Psoas muscle (tissue), 8 donors: ENCODE measurements around the gene MAP3K1. TPM values are rescaled to one million over a fixed set of nuclear protein-coding genes. Genes with fewer than 3 reads are reported as not detected.
A peak's percentile ranks its signal among the peaks of the same experiment; 100 is the strongest.

Experiments used
- ATAC-seq, 4 donors: fragments of 200-7000 bp; cut with Tn5 transposase; one replicate each; pipeline ENCODE4 v1.9.1; 2020; ENCODE audit warnings: moderate library complexity in 3 of 4, mild to moderate bottlenecking in 2 of 4
- DNase-seq, 2 donors: peaks; one replicate each; pipeline ENCODE4 v3.0.0-alpha.2; 2020
- H3K27ac ChIP-seq: fragments of 200-600 bp; one replicate; pipeline ENCODE4 v1.8.0; 2022
- H3K27me3 ChIP-seq, 3 donors: fragments of 200-600 bp in 1 of 3; one replicate each; pipeline versions ENCODE4 v1.6.1 to v1.8.0; 2013 to 2022; ENCODE audit warnings: low read length in 2 of 3, mild to moderate bottlenecking in 2 of 3, moderate library complexity in 1 of 3; ENCODE audit not compliant: insufficient read depth in 3 of 3
- H3K36me3 ChIP-seq, 2 donors: fragments of 200-600 bp in 1 of 2; one replicate each; pipeline versions ENCODE4 v1.6.1 to v1.8.0; 2013 to 2022; ENCODE audit warnings: low read depth in 1 of 2, mild to moderate bottlenecking in 1 of 2, moderate library complexity in 1 of 2; ENCODE audit not compliant: insufficient read depth in 1 of 2
- H3K4me1 ChIP-seq: fragments of 200-600 bp; one replicate; pipeline ENCODE4 v1.8.0; 2022
- H3K4me3 ChIP-seq: fragments of 200-600 bp; one replicate; pipeline ENCODE4 v1.8.0; 2022; ENCODE audit warnings: mild to moderate bottlenecking
- H3K9me3 ChIP-seq: fragments of 200-600 bp; one replicate; pipeline ENCODE4 v1.8.0; 2022
- CTCF ChIP-seq: fragments of 200-600 bp; IDR thresholded peaks from one replicate; pipeline ENCODE4 v1.8.0; 2022; ENCODE audit warnings: antibody characterized with exemption
- WGBS, 3 donors: extraction: QIAGEN DNeasy Blood & Tissue Kit; methylation state at CpG; one replicate each; pipeline versions ENCODE4 v1.1.6 to v1.1.7; 2013; 5-methylcytosine and 5-hydroxymethylcytosine counted together
- intact Hi-C, 2 donors: fragments of 100-400 bp; cut with DNase I; formaldehyde crosslinking; loops; one replicate each; pipeline versions ENCODE4 v1.11.0 to v1.14.2; 2022
- polyA plus RNA-seq, 3 donors: library from polyadenylated mRNA; stranded (reverse); fragments of 200-250 nt; gene quantifications; one replicate each; pipeline ENCODE4 v1.2.3, GENCODE V29; 2013
- total RNA-seq, 4 donors: library from RNA; stranded (reverse); fragmentation: NEBNext Ultra II Directional in 2 of 4; extraction: Animal tissue kit (Norgen Biotek cat#: 25700) in 2 of 4; gene quantifications; one replicate each; pipeline versions ENCODE4 v1.2.1 to v1.2.4, GENCODE V29; 2021 to 2023
- donor health status: healthy with polysubstance abuse.
- donor health status: DM: no; HTN: no; CAD: no; lungs with moderate emphysema.
- donor health status: Bipolar disorder and iron deficiency.
- donor health status: healthy.
- donor health status: DM: yes; HTN: yes; CAD: no.
- donor health status: DM: no; HTN: no; CAD: no.
- donor health status: DM: no; HTN: no; CAD: no.
- donor health status: DM: yes; HTN: yes; CAD: no.

MAP3K1 gene
- total and polyA plus RNA-seq, 7 donors: 0.97 to 5.2 (median 3.0) TPM

- TF ChIP-seq CTCF: no peak
- H3K27ac ChIP-seq: no peak overlapping the region
- intact Hi-C loops: no loop called here
- H3K4me3 ChIP-seq: no peak overlapping the region
- ATAC-seq: no peak
- no peak for DNase-seq
- peaks cover 9% of the 10 kb centered on the region for H3K4me1 ChIP-seq
- H3K27me3 ChIP-seq: no peaks in the 10 kb centered on the region
- H3K9me3 ChIP-seq: no peaks in the 10 kb centered on the region
- H3K36me3 ChIP-seq: no peaks in the 10 kb centered on the region
Observed at GRCh38 chr5:56824019-56824418, 8.7 kb downstream of the MAP3K1 start.

- DNase-seq (no peak), ATAC-seq (no peak)
- 87 to 90% (median 87%) methylated on average over 3 of the region's 3 CpGs for WGBS, 3 donors
- Histone ChIP-seq H3K36me3 (no peaks in the 10 kb centered on the region), H3K27me3 (no peaks in the 10 kb centered on the region), H3K4me3 (no peak overlapping the region), H3K4me1 (peaks cover 7% of the 10 kb centered on the region), H3K9me3 (no peaks in the 10 kb centered on the region), H3K27ac (no peak overlapping the region)
- TF ChIP-seq CTCF: no peak
- intact Hi-C loops: no loop called here
Observed at GRCh38 chr5:56825222-56825824, 10.0 kb downstream of the MAP3K1 start.

GRCh38 chr5:56827049-56827448, 11.7 kb downstream of the MAP3K1 start:
- ATAC-seq (no peak), DNase-seq (no peak)
- H3K9me3 ChIP-seq: no peaks in the 10 kb centered on the region
- WGBS, 3 donors: 68 to 70% (median 69%) methylated on average over 5 of the region's 5 CpGs
- intact Hi-C loops: no loop called here
- TF ChIP-seq CTCF: peak; percentile 8
- H3K27me3 ChIP-seq: no peaks in the 10 kb centered on the region
- no peak overlapping the region for H3K27ac ChIP-seq
- H3K36me3 ChIP-seq: no peaks in the 10 kb centered on the region
- no peak overlapping the region for H3K4me3 ChIP-seq
- peaks cover 25% of the 10 kb centered on the region for H3K4me1 ChIP-seq

GRCh38 chr5:56827924-56828323, 12.6 kb downstream of the MAP3K1 start:
- intact Hi-C loops: no loop called here
- Histone ChIP-seq H3K36me3 (no peaks in the 10 kb centered on the region), H3K27ac (no peak overlapping the region), H3K4me1 (peaks cover 31% of the 10 kb centered on the region), H3K9me3 (no peaks in the 10 kb centered on the region), H3K4me3 (no peak overlapping the region), H3K27me3 (no peaks in the 10 kb centered on the region)
- DNase-seq (no peak), ATAC-seq (no peak)
- WGBS, 3 donors: 84 to 86% (median 85%) methylated on average over 2 of the region's 2 CpGs
- no peak for TF ChIP-seq CTCF
